Middle frontal gyrus (tissue), 1 donor: ENCODE results near the gene CCNL2.
"Not testable (repeated sequence)": the region's sequence is repeated elsewhere in the genome, so short reads cannot be mapped to it uniquely, and the experiment has no call there.

Experiments used
- DNase-seq: peaks from one replicate; pipeline ENCODE4 v3.0.0-alpha.2; 2015; ENCODE audit warnings: low spot score; ENCODE audit errors: extremely low spot score

Gene CCNL2

DNA sequence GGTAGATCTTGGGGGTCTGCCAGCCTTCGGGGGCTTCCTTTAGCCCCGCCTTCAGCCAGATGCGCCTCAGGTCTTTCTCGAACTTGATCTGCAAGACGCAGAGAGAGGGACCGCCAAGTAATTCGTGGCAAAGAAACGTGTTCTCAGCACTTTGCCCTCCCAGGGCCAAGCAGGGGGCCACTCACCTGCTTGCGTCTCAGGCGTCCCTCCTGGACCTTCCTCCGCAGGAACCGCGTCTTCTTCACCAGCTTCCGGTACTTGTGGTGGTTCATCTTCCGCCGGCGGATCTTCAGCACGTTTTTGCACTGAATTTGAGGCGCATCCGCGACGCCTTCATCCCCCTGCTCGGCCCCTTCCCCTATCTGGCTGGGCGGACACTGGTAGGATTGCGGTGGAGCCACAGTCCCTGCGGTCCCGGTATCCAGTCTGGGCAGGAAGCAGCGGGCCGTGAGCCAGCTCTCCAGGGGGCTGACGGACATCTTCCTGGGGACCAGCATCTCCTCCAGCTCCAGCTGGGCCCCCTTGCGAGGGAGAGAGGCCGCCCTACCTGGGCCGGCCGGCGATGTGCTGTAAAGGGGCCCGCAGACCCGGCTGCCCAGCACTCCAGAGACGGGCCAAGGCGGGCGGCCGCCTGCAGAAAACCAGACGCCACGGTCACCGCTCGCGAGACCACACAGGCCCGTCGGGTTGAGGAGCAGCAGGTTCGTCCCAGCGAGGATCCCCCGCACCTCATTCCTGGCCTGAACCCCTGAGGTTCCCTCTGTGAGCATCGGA, 25.1 kb downstream of the CCNL2 start:
- no peak for DNase-seq

DNA sequence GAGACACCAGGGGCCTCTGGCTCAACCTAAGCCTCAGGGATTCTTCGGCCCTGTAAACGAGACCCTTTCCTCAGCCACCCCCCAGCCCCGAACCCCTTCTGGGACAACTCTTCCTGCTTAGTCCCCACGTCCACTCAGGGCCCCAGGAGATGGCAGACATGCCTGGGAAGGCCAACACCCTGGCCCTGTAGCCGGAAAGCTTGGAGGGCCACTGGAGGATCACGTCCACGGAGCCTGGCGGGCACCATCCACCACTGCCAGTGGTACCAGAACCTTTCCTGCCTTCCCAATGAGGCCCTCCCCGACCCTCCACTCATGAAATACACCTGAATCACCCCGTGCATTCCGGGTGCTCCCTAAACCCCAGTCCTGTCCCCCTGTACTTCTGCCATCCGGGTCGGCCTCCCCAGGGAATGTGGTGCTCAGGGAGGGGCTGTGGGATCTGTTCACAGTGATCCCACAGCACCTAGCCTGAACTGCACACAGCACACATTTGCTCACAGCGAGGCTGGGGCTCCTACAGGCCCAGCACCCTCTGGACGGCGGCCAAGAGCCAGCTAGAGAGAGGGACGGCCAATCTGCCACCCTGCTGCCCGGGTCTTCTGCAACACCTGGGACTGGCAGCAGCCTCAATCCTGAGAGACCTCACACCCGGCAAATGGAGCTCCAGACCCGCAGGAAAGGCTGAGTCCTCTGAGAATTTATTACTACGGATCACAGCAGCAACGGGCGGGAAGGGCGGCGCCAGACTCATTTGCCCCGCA, 25.9 kb downstream of the CCNL2 start:
- DNase-seq = no peak

DNA sequence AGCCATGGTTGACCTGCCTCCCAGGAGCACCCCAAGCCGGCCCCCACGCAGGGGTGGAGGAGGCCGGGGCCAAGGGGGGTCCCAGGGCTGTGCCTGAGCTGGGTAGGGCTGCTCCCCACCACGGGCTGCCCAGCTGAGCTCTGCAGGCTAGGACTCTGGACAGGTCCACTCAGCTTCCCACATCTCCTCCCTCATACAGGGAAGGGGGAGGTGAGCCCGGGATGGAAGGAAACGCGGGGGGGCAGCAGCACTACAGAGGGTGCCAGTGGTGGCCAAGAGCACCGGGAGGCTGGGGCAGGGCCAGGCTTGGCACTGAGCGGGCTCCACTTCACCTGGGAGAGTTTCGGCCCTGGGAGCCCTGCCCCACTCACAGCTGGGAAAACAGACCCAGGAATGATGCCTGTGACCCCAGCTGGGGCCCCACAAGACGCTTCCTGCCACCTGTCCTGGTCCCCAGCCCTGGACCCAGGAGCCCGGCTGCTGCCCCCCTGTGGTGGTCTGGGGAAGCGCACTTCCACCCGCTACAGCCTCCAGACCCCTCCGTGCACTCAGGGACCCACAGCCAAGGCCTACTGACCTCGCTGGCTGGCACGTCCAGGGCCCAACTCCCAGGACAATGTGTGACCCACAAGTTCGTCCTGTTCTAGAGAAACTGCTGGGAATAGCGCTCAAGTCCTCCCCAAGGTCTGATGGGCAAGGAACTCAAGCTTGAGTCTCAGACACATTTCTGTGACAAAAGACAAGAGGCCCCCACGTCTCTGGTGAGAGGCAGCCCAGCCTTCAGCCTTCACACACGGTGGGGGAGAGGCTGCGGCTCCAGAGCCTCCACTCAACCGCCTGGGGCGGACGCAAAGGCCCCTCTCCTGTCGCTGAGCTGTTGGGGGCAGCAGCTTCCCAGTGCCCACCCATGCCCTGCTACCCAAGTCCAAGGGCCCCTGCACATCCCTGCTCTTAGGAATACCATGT, 27.1 kb downstream of the CCNL2 start:
- no peak for DNase-seq

DNA sequence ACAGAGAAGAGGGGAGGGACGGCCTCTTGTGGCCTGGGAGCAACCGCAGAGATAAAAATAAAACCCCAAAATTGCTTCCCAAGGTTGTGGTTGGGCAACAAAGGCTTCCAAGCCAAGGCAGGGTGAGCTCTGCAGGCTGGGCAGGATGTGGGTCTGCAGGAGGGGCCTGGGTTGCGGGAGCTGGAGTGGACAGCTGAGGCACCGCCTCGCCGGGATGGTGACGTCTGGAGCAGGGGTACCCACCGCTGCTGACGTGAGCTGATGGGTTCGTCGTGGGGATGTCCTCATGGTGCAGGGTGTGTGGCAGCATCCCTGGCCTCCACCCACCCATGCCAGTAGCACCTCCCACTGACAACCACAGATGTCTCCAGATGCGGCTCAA, 27.8 kb downstream of the CCNL2 start:
- no peak for DNase-seq

DNA sequence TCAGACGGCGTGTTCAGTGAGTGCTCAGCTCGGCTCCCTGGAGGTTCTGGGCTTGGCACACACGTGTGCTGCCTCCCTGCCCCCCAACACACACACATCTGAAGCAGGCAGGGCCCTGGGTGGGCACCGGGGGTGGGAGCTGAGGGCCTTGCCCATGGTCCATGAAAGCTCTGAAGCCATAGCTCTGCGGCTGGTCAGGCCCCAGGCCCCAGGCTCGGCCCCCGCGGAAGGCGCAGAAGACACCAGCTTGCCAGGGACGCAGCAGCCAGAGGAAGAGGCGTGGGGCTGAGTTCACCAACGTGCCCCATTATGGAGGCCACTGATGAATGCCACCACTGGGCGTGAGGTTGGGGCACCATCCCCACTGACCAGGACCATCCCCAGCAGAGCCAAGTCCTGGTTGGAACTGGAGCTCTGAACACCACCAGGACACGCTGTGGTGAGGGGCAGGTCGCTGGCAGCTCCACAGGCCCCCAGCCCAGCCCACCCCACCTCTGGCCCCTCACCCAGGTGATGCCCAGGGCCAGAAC, 28.3 kb downstream of the CCNL2 start:
- no peak for DNase-seq

DNA sequence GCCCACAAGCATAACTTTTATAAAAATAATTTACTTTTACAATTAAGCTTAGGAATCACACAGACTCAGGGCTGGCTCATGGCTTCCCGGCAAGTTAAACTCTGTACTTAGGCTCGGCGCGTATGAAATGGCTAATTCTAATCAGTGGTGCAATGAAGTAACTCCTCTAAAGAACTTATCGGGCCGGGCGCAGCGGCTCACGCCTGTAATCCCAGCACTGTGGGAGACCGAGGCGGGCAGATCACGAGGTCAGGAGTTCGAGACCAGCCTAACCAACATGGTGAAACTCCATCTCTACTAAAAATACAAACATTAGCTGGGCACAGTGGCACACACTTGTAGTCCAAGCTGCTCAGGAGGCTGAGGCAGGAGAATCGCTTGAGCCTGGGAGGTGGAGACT, 29.0 kb downstream of the CCNL2 start:
- DNase-seq = not testable (repeated sequence)

DNA sequence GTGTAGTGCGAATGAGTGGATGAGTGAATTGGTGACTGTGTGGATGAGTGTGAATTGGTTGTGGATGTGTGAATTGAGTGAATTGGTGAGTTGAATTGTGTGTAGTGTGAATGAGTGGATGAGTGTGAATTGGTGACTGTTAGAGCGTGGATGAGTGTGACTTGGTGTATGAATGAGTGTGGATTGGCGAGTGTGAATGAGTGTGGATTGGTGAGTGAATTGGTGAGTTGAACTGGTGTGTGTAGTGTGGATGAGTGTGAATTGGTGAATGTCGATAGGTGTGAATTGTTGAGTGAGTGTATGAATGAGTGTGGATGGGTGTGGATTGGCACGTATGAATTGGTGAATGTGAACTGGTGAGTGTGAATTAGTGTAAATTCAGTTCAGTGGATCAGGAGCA, 31.8 kb downstream of the CCNL2 start:
- no peak for DNase-seq

DNA sequence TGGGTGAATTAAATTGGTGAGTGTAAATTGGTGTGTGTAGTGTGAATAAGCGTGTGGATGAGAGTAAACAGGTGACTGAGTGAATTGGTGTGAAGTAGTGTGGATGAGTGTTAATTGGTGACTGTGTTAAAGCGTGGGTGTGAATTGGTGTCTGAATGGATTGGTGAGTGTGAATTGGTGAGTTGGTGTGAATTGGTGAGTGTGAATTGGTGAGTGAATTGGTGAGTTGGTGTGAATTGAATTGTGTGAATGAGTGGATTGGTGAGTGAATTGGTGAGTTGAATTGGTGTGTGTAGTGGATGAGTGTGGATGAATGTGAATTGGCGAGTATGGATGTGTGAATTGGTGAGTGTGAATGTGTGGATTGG, 32.5 kb downstream of the CCNL2 start:
- no peak for DNase-seq

DNA sequence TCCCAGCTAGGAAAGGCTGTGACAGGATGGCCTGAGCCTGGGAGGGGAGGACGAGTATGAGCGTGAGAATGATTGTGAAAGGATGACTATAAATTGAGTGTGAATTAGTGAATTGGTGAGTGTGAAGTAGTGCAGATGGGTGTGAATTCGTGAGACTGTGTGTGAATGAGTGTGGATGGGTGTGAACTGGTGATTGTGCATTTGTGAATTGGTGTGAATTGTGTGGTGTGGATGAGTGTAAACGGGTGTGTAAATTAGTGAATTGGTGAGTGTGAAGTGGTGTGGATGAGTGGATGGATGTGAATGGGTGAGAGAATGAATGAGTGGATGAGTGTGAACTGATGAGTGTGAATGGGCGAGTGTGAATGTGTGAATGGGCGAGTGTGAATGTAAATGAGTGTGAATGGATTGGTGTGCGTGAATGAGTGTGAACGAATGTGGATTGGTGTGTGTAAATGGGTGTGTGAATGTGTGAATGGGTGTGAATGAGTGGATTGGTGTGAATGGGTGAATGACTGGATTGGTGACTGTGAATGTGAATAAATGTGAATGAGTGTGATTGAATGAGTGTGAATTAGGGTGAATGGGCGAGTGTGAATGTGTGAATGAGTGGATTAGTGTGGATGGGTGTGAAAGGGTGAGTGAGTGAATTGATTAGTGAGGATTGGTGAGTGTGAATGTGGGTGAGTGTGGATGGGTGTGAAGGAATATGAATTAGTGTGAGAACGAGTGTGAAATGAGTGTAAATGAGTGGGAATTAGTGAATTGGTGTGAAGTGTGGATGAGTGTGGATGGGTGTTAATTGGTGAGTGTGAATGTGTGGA, 33.0 kb downstream of the CCNL2 start:
- no peak for DNase-seq

DNA sequence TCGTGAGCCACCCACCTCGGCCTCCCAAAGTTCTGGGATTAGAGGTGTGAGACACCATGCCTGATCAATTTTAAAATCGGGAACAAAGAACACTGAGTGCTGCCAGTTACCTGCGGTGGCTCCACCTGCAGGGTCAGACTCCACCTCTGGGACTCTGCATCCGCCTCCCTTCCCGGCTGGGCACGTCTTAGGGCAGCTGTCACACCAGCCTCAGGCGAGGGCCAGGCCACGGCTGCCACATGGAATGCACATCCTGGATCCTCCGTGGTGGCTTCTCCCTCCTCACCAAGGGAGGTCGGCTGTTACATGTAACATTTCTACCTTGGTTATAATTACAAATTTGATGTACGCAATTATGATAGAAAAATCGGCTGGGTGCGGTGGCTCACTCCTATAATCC, 34.9 kb downstream of the CCNL2 start:
- DNase-seq = no peak

DNA sequence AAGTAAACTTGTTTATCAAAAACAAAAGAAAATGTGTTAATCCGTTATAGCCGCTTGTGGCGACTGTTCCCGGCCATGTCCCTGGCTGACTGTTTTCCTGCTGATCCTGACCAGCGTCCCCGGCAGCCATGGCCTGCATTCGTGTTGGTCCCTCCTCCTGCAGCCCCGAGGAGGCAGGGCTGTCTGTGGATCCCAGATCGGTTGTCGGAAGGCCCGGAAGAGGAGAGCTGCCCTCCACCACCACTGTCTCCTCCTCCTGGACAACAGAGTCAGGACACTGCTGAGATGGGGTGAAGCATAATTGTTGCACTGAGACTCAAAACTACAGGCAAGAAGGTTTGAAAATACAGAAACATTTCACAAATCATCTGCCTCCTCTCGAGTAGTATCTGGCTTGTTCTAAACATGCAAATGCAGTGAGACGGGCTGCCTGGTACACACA, 37.1 kb downstream of the CCNL2 start:
- no peak for DNase-seq

DNA sequence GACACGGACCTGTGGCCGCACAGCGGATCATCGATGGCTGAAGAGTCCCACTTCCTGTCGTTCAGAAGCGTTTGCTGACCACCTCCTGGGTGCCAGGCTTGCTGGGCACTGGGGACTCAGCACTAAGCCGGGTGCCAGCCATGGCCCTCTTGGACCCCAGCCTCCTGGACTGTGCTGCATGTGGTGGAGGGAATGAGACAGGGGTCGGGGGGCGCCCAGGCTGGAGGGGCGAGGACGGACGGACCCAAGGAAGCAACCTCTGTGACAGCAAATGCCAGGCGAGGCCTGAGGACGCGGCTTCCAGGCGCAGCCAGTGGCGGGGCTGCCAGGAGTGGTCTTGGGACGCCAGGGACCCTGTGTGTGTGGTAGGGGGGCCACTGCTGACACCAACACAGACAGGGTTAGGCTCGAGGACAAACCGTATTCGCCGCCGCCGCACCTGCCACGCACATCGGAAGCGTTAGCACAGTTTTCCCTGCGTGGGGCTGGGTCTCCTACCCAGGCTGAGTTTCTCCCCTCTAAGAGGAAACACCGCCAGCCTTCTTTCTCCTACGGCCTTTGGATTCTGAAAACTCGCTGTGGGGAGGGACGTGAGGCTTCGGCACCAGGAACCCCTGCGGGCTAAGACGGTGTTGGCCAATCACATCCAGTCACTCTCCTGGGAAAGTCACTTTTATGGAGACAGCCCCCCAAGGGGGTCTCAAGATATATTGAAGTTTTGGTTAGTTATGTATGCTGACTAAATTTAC, 37.7 kb downstream of the CCNL2 start:
- DNase-seq = no peak

DNA sequence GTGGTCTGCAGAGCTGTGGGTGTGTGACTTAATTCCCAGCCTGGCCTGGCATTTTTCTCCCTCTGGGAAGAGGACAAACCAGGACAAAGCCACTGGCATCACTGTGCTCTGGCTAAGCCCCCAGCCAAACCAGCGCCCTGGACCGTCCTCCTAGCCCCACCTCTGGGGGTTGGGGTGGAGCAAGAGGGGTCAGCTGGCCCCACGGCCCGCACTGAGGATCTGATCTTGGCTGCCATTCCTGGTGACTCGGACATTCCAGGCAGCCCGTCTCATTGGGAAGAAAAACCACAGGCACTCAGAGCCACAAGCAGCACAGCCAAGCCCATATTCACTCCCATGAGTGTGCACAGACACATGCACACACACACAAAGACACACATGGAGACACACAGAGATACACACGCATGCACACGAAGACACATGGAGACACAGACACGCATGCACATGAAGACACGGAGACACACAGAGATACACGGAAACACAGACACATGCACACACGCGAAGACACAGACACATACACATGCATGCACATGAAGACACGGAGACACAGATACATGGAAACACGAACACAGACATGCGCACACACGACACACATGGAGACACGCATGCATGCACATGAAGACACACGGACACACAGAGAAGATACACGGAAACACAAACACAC, 38.5 kb downstream of the CCNL2 start:
- no peak for DNase-seq

DNA sequence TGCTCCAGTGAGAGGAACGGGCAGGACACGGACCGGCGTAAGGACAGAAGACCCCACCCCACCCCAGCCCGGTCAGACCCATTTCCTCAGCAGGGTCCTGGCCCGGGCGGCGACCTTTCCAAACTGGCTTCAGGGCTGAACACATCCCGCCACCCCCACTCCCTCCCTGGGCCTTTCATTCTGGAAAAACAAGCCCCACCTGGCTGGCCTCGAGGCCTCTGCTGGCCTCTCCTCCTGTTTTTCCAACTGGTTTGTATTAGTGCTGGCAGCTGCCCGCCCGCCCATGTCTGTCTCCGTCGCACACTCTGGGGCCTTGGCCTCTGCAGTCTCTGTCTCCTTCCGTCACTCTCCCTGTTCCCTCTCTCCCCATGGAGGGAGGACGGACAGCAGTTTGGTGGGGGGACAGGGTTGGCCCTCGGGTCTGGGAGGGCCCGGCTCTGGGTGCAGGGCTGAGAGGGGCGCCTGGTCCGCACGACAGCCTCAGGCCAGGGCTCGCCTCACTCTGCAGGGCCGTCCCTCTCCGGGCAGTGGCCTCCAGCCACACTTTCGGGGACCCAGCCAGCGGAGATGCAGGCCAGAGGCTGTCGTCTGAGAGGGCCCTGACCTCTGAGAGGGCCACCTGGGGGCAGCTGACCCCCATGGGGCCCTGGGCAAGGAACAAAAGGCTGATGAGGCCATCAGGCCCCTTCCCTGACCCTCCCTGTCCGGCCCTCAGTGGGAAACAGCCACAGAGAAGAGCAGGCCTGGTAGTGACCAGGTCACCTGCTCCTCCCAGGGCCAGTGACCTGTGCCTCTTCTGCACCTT, 39.3 kb downstream of the CCNL2 start:
- DNase-seq = no peak

DNA sequence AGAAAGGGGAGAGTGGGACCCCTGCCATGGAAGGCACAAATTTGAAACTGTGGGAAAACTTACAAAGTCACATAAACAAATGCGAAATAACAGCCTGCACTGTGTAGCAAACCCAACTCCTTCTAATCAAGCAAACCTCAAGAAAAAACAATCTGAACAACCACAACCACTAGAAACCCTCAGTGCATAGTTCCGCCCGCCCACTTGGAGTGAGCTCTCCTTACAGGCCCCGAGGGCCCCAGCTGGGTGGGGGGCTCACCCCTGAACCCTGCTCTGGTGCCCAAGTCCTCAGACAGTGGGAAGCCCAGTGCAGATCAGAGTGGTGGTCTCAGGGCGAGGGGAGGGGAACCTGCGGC, 39.8 kb downstream of the CCNL2 start:
- no peak for DNase-seq

DNA sequence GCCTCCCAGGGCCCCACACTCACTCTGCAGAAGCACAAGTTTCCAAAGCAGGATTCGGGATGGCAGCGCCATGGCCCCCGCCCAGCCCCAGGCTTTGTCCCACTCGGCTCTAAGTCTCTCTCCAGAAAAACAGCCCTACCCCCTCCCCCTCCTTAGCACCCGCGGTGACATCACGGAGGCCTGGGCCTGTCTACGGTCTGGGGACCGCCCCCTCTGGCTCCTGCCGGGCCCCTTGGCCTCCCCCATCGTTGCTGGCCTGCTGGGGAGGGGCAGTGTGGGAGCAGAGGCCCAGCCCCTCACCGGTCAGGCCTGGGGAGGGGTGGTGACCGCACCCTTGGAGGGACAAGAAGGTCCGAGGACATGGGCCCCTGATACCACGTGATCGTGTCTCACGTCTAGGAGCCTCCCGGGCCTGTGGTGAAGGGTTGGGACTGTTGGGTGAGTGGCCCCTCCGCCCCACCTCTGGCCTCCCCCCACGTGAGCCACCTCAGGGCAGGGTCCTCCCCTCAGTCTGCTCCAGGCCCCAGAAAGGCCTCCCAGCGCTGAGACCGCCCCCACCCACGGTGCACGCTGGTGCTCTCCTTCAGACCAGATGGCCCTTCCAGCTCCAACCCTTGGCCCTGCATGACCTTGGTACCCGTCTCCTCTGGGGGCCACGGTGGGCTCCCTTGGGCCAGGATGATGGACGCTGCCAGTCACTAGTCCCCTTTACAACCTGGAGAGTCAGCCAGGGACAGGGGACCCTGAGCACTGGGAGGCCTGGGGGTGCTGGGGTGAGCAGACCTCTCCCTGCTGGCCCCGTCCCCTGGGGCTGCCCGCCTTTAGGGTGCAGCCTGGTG, 40.5 kb downstream of the CCNL2 start, which contains the start of gene MXRA8:
Gene MXRA8, minus strand, starts transcription at position 123 of the 839 bp plus-strand sequence. Its CDS starts 51 bp downstream, at position 72.
- no peak for DNase-seq

DNA sequence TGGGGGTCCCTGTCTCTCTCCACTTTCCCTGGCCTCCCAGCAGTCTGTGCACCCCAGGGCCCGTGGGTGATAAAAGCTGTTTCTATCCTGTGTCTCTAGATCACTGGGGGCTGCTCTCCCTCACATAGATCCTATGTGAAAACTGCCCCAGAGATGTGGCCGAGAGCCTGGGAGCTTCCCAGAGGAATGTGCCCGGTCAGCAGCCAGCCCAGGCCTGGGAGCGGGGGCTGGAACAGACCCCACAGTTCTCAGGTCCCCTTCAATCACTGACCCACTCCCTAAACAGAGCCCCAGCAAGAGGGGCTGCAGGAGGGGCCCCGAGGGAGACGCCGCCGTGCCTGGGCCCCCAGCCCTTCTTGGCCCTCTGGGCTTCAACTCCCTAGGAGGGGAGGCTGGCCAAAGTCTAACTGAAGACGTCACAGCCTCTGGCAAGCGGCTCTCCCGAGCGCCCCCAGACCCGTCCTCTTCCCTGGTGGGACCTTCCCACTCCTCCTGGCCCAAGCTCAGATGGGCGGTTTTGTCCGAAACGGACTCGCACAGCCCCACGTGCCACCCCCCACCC, 41.2 kb downstream of the CCNL2 start:
- DNase-seq = no peak
